Measurements from ENCODE around the gene SCNN1A.
A peak's percentile ranks its signal among the peaks of the same experiment; 100 is the strongest.

SCNN1A gene

GRCh38 chr12:6380141-6381121 lies 5.1 kb upstream of the SCNN1A start:
- no peak overlapping the region for H3K4me3 ChIP-seq (ENCODE audit: low read depth, low read length)
- TF ChIP-seq CTCF (IDR thresholded peaks at IDR 0.05; ENCODE audit: low read depth, low read length, missing control alignments), result no peak
- in situ Hi-C loops (cut with HindIII; ENCODE audit: low sequenced_read_pairs), result no loop called here
- DNase-seq (ENCODE audit: low read depth), result no peak

GRCh38 chr12:6378709-6379472 lies 3.5 kb upstream of the SCNN1A start:
- no peak overlapping the region for H3K4me3 ChIP-seq (ENCODE audit: low read depth, low read length)
- in situ Hi-C loops (cut with HindIII; ENCODE audit: low sequenced_read_pairs), result no loop called here
- DNase-seq (ENCODE audit: low read depth), result no peak
- TF ChIP-seq CTCF (IDR thresholded peaks at IDR 0.05; ENCODE audit: low read depth, low read length, missing control alignments), result no peak

- no peak overlapping the region for H3K4me3 ChIP-seq (ENCODE audit: low read depth, low read length)
- no peak for TF ChIP-seq CTCF (IDR thresholded peaks at IDR 0.05; ENCODE audit: low read depth, low read length, missing control alignments)
- in situ Hi-C loops (cut with HindIII; ENCODE audit: low sequenced_read_pairs), result no loop called here
- no peak for DNase-seq (ENCODE audit: low read depth)
Measured at GRCh38 chr12:6377667-6377994, 2.3 kb upstream of the SCNN1A start.

- no peak for DNase-seq (ENCODE audit: low read depth)
- no peak for TF ChIP-seq CTCF (IDR thresholded peaks at IDR 0.05; ENCODE audit: low read depth, low read length, missing control alignments)
- in situ Hi-C loops (cut with HindIII; ENCODE audit: low sequenced_read_pairs), result no loop called here
- H3K4me3 ChIP-seq (ENCODE audit: low read depth, low read length), result no peak overlapping the region
Measured at GRCh38 chr12:6376870-6377666, 1.7 kb upstream of the SCNN1A start.

GRCh38 chr12:6376079-6376869 lies 911 bp upstream of the SCNN1A start:
- no peak for DNase-seq (ENCODE audit: low read depth)
- in situ Hi-C loops (cut with HindIII; ENCODE audit: low sequenced_read_pairs), result no loop called here
- H3K4me3 ChIP-seq (ENCODE audit: low read depth, low read length), result no peak overlapping the region
- peak; percentile 40 for TF ChIP-seq CTCF (IDR thresholded peaks at IDR 0.05; ENCODE audit: low read depth, low read length, missing control alignments)

Data from astrocyte of the cerebellum (primary cell).